ENCODE results near the gene THAP8. TPM values are rescaled to one million over a fixed set of nuclear protein-coding genes. Genes with fewer than 3 reads are reported as not detected.

The THAP8 gene
- total RNA-seq, 4 donors from 2014 or later: 6.1 to 10.5 (median 6.1) TPM

DNA sequence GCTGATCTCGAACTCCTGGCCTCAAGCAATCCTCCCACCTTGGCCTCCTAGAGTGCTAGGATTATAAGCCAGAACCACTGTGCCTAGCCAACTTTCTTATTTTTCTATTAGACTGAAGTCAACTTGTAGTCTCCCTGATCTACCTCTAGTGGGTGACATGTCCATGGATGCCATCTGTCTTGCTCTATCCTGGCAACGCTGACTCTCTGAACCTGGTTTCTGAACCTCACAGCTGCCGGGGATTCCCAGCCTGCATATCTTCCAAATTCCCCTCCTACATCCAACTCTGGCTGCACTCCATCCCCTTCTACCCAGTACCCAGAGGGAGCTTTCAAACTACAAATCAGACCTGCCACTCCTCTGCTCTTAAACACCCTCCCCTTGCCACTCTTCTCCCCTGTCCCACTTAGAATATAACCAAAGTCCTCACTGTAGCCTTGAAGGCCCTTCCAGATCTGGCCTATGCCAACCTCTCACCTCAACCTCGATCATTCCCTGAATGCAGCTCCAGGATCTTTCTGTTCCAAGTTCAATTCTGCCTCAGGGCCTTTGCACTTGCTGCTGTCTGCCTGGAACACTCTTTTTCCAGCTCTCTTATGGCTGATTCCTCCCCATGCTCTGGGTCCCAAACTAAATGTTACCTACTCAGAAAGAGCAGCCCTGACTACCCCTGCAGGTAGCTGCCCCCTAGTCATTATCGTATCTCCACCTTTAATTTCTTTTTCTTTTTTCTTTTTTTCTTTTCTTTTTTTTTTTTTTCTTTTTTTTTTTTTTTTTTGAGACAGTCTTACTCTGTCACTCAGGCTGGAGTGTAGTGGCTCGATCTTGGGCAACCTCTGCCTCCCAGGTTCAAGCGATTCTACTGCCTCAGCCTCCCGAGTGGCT is 23.6 kb downstream of the THAP8 start:
- no peak for TF ChIP-seq POLR2A (IDR thresholded peaks at IDR 0.05)
- TF ChIP-seq, protein P1, sequence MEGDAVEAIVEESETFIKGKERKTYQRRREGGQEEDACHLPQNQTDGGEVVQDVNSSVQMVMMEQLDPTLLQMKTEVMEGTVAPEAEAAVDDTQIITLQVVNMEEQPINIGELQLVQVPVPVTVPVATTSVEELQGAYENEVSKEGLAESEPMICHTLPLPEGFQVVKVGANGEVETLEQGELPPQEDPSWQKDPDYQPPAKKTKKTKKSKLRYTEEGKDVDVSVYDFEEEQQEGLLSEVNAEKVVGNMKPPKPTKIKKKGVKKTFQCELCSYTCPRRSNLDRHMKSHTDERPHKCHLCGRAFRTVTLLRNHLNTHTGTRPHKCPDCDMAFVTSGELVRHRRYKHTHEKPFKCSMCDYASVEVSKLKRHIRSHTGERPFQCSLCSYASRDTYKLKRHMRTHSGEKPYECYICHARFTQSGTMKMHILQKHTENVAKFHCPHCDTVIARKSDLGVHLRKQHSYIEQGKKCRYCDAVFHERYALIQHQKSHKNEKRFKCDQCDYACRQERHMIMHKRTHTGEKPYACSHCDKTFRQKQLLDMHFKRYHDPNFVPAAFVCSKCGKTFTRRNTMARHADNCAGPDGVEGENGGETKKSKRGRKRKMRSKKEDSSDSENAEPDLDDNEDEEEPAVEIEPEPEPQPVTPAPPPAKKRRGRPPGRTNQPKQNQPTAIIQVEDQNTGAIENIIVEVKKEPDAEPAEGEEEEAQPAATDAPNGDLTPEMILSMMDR (IDR thresholded peaks at IDR 0.05 in 4 of 5, conservative IDR thresholded peaks at IDR 0.05 in 1 of 5): no peak
- no peak for ATAC-seq
- intact Hi-C loops (cut with DNase I; ENCODE audit: low total_unique reads): no loop called here
- Histone ChIP-seq H3K4me3 (no peak overlapping the region), H3K9me3 (no peaks in the 10 kb centered on the region), H3K27me3 (peaks cover 4 to 16% (median 14%) of the 10 kb centered on the region in 3 donors), H3K4me1 (no peaks in the 10 kb centered on the region), H3K36me3 (peaks cover 0 to 4% of the 10 kb centered on the region in 2 donors), H3K27ac (no peak overlapping the region)
- DNase-seq: no peak
- in situ Hi-C loops (cut with MboI; ENCODE audit: low sequenced_read_pairs in 4 of 4): no loop called here

DNA sequence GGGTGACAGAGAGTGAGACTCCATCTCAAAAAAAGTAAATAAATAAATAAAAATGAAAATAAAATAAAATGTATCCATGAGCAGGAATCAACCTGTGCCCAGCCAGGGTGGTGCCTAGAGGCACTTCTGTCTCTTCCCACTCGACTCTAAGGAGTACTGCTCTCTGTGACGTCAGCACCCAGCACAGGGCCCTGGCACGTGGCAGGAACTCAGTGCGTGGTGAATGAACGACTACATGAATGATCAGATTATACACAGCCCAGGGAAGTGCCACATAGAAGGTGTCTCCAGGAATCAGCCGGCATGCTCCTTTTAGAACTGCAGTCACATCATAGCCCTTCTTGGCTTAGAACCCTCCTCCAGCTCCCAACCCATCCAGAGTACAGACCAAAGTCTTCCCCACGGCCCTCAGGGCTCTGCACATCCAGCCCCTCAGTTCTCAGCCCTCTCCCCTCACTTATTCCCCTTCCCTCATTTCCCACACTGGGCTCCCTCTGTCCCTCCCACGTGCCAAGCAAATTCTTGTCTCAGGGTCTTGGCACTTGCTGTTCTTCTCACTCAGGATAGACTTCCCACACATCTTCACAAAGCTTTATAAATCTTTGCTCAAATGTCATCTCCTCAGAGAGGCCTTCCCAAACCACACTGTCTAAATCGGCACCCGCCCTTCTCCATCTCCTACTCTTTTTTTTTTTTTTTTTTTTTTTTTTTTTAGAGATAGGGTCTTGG is 25.6 kb downstream of the THAP8 start:
- H3K4me3 ChIP-seq: no peak overlapping the region
- in situ Hi-C loops (cut with MboI; ENCODE audit: low sequenced_read_pairs in 4 of 4): no loop called here
- peaks cover 0 to 5% of the 10 kb centered on the region in 2 donors for H3K36me3 ChIP-seq
- no peaks in the 10 kb centered on the region for H3K4me1 ChIP-seq
- H3K27ac ChIP-seq: no peak overlapping the region
- peaks cover 4 to 14% (median 14%) of the 10 kb centered on the region in 3 donors for H3K27me3 ChIP-seq
- TF ChIP-seq, protein P1 (IDR thresholded peaks at IDR 0.05 in 4 of 5, conservative IDR thresholded peaks at IDR 0.05 in 1 of 5): no peak
- TF ChIP-seq POLR2A (IDR thresholded peaks at IDR 0.05): no peak
- ATAC-seq (no peak), DNase-seq (no peak)
- intact Hi-C loops (cut with DNase I; ENCODE audit: low total_unique reads): no loop called here
- no peaks in the 10 kb centered on the region for H3K9me3 ChIP-seq

DNA sequence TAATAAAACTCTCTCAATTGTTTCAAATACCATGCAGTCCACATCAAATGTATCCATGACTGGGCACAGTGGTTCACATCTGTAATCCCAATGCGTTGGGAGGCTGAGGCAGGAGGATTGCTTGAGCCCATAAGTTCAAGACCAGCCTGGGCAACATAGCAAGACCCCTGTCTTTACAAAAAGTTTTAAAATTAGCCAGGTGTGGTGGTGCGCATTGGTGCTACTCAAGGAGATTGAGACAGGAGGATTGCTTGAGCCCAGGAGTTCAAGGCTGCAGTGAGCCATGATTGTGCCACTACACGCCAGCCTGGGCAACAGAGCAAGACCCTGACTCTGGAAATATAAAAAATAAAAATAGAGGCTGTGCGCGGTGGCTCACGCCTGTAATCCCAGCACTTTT is 26.4 kb downstream of the THAP8 start:
- Histone ChIP-seq H3K36me3 (peaks cover 0 to 5% of the 10 kb centered on the region in 2 donors), H3K27me3 (peaks cover 3 to 10% (median 9%) of the 10 kb centered on the region in 3 donors), H3K27ac (no peak overlapping the region), H3K9me3 (no peaks in the 10 kb centered on the region), H3K4me3 (no peak overlapping the region), H3K4me1 (no peaks in the 10 kb centered on the region)
- TF ChIP-seq, protein P1 (IDR thresholded peaks at IDR 0.05 in 4 of 5, conservative IDR thresholded peaks at IDR 0.05 in 1 of 5): no peak
- TF ChIP-seq POLR2A (IDR thresholded peaks at IDR 0.05): no peak
- DNase-seq (no peak), ATAC-seq (no peak)
- intact Hi-C loops (cut with DNase I; ENCODE audit: low total_unique reads) (no loop called here), in situ Hi-C loops (cut with MboI; ENCODE audit: low sequenced_read_pairs in 4 of 4) (no loop called here)

DNA sequence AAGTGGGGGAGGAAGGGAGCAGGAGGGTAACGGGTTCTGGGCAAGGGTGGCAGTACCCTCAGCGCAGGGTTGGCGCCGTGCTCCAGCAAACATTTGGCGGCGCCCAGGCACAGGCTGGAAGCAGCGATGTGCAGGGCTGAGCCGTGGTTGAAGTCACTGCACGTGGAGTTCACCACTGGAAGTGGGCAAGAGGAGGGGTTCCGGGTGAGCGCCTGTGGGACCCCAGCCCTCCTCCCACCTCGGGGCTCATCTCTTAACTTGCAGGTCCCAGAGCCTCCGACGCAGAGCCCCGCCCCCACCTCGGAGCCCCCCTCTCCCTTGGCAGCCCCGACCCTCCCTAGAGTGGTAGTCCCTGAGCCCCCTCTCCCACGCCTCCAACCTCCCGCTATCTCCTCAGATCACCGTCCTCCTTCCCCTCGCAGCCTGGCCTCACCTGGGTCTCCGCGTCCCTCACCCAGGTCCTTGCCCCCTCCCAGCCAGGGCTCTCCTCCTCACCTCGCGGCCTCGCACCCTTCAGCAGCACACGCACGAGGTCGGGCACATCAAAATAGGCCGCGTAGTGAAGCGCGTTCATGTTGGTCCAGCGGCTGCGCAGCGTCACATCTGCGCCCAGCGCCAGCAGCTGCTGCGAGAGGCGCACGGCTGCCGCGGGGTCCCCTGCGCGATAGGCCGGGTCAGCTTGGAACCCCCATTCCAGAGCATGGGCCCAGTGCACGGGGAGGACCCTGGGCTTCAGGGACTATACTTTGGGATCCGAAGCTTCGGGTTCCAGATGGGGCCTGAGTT is 27.8 kb downstream of the THAP8 start:
- in situ Hi-C loops (cut with MboI; ENCODE audit: low sequenced_read_pairs in 4 of 4) (no loop called here), intact Hi-C loops (cut with DNase I; ENCODE audit: low total_unique reads) (no loop called here)
- Histone ChIP-seq H3K27ac (no peak overlapping the region), H3K36me3 (peaks cover 0 to 5% of the 10 kb centered on the region in 2 donors), H3K9me3 (no peaks in the 10 kb centered on the region), H3K4me3 (no peak overlapping the region), H3K4me1 (no peaks in the 10 kb centered on the region), H3K27me3 (no peaks in the 10 kb centered on the region)
- ATAC-seq: no peak
- no peak for TF ChIP-seq POLR2A (IDR thresholded peaks at IDR 0.05)
- TF ChIP-seq, protein P1 (IDR thresholded peaks at IDR 0.05 in 4 of 5, conservative IDR thresholded peaks at IDR 0.05 in 1 of 5): no peak
- no peak for DNase-seq
